AG04450 (cell line): Measurements from ENCODE around the gene ATP6V1B1. TPM values are rescaled to one million over a fixed set of nuclear protein-coding genes. Genes with fewer than 3 reads are reported as not detected.
A peak's percentile ranks its signal among the peaks of the same experiment; 100 is the strongest.

Experiments
- CTCF ChIA-PET: fragments of 300-600, 350-600 bp; formaldehyde crosslinking; extraction: SDS; loops from one replicate; lab custom pipeline; 2022; ENCODE audit warnings: antibody characterized with exemption, inconsistent platforms; lab: Charles Lee
- POLR2A ChIA-PET: fragments of 350-600 bp; formaldehyde crosslinking; extraction: SDS; loops from one replicate; lab custom pipeline; 2021; ENCODE audit warnings: antibody characterized with exemption, inconsistent platforms; lab: Yijun Ruan, JAX
- DNase-seq: peaks from one replicate; pipeline ENCODE4 v3.0.0-alpha.2; 2011; ENCODE audit warnings: low read depth, low spot score
- H3K27ac ChIP-seq: one replicate; pipeline ENCODE4 v1.5.1; 2012; ENCODE audit warnings: low read depth, low read length, control low read depth
- H3K27me3 ChIP-seq: one replicate; pipeline ENCODE4 v1.6.0; 2012; ENCODE audit warnings: low read length; ENCODE audit not compliant: control insufficient read depth, insufficient read depth
- H3K4me3 ChIP-seq: 2 replicates; pipeline ENCODE4 v1.5.1; 2011; ENCODE audit warnings: mild to moderate bottlenecking, low read depth, low read length, control low read depth
- H3K9me3 ChIP-seq: 2 replicates; pipeline ENCODE4 v1.5.1; 2012; ENCODE audit warnings: low read length; ENCODE audit not compliant: control insufficient read depth, insufficient read depth
- polyA plus RNA-seq: library from polyadenylated mRNA; depleted of rRNA; stranded (reverse); fragments of >200 nt; gene quantifications from 2 replicates; pipeline ENCODE4 v1.2.3, GENCODE V29; 2011
- TF ChIP-seq, protein P1 (sequence below): IDR thresholded peaks from 2 replicates; pipeline ENCODE4 v1.5.1; 2011; ENCODE audit warnings: low read depth, low read length, control low read depth, inconsistent platforms

Gene ATP6V1B1
- polyA plus RNA-seq, 1 experiment: 0.82 TPM

- no peak overlapping the region for H3K27ac ChIP-seq
- POLR2A ChIA-PET: no interaction called here
- H3K9me3 ChIP-seq: no peaks in the 10 kb centered on the region
- DNase-seq: peak; percentile 44
- TF ChIP-seq, protein P1, sequence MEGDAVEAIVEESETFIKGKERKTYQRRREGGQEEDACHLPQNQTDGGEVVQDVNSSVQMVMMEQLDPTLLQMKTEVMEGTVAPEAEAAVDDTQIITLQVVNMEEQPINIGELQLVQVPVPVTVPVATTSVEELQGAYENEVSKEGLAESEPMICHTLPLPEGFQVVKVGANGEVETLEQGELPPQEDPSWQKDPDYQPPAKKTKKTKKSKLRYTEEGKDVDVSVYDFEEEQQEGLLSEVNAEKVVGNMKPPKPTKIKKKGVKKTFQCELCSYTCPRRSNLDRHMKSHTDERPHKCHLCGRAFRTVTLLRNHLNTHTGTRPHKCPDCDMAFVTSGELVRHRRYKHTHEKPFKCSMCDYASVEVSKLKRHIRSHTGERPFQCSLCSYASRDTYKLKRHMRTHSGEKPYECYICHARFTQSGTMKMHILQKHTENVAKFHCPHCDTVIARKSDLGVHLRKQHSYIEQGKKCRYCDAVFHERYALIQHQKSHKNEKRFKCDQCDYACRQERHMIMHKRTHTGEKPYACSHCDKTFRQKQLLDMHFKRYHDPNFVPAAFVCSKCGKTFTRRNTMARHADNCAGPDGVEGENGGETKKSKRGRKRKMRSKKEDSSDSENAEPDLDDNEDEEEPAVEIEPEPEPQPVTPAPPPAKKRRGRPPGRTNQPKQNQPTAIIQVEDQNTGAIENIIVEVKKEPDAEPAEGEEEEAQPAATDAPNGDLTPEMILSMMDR: peak; percentile 91
- no peak overlapping the region for H3K4me3 ChIP-seq
- H3K27me3 ChIP-seq: no peaks in the 10 kb centered on the region
- CTCF ChIA-PET: interaction anchor here (0.6 to 3.4 kb wide), 30 partner anchors 9 to 618 kb away, joined by 3 to 98 read pairs (median 5); partner anchors contain the start of genes ATP6V1B1 and FAM136A
These were observed 15.9 kb upstream of the ATP6V1B1 start for GRCh38 chr2:70919672-70920366.

GRCh38 chr2:70920367-70920715 is 15.4 kb upstream of the ATP6V1B1 start:
- DNase-seq: no peak
- TF ChIP-seq, protein P1: no peak
- H3K27ac ChIP-seq: no peak overlapping the region
- H3K9me3 ChIP-seq: no peaks in the 10 kb centered on the region
- ChIA-PET CTCF (interaction anchor here (0.6 to 3.4 kb wide), 30 partner anchors 9 to 618 kb away, joined by 3 to 98 read pairs (median 5); partner anchors contain the start of genes ATP6V1B1 and FAM136A), POLR2A (no interaction called here)
- no peaks in the 10 kb centered on the region for H3K27me3 ChIP-seq
- no peak overlapping the region for H3K4me3 ChIP-seq

- no peak overlapping the region for H3K4me3 ChIP-seq
- DNase-seq: no peak
- no peaks in the 10 kb centered on the region for H3K27me3 ChIP-seq
- H3K9me3 ChIP-seq: no peaks in the 10 kb centered on the region
- POLR2A ChIA-PET: no interaction called here
- CTCF ChIA-PET: interaction anchor here (0.8 to 3.4 kb wide), 16 partner anchors 10 to 619 kb away, joined by 3 to 98 read pairs (median 6); partner anchors contain the start of genes ATP6V1B1 and FAM136A
- H3K27ac ChIP-seq: no peak overlapping the region
- TF ChIP-seq, protein P1: no peak
These were observed 14.7 kb upstream of the ATP6V1B1 start for GRCh38 chr2:70921031-70921430.

DNA sequence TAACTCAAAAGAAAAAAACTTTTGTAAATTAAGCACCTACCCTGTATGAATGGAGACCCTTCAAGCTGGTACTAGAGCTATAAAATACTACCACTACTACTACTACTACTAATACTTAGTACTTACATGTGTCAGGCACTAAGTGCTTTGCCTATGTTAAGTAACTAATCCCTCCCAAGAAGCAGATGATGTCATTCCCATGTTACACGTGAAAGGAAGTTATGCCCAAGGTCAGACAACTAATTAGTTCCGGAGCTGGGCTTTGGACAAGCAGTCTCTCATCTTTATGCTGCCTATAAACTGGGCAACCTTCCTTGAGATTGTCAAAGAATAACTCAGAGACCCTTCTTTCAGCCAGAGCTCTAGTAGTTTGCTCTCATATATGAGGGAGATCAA is 13.9 kb upstream of the ATP6V1B1 start:
- CTCF ChIA-PET: interaction anchor here (0.9 to 3.4 kb wide), 6 partner anchors 11 to 60 kb away, joined by 3 to 98 read pairs (median 18); partner anchors contain the start of gene ATP6V1B1
- no peak for DNase-seq
- POLR2A ChIA-PET: no interaction called here
- H3K27me3 ChIP-seq: no peaks in the 10 kb centered on the region
- H3K4me3 ChIP-seq: no peak overlapping the region
- no peaks in the 10 kb centered on the region for H3K9me3 ChIP-seq
- H3K27ac ChIP-seq: no peak overlapping the region
- TF ChIP-seq, protein P1: no peak
